GM12872 (cell line): ENCODE results near the gene CARD9.

Source experiments
- CTCF ChIP-seq: IDR thresholded peaks from 3 replicates; pipeline ENCODE4 v1.5.1; 2011; ENCODE audit warnings: low read depth, mild to moderate bottlenecking, low read length, moderate library complexity; ENCODE audit not compliant: insufficient read depth

Gene CARD9

GRCh38 chr9:136338511-136338910, 35.0 kb downstream of the CARD9 start:
- TF ChIP-seq CTCF: no peak

GRCh38 chr9:136337416-136338395, 35.8 kb downstream of the CARD9 start:
- TF ChIP-seq CTCF: no peak

GRCh38 chr9:136336881-136337280, 36.6 kb downstream of the CARD9 start:
- TF ChIP-seq CTCF: no peak

- no peak for TF ChIP-seq CTCF
These were observed 37.2 kb downstream of the CARD9 start for GRCh38 chr9:136336156-136336870.

GRCh38 chr9:136335296-136336155, 37.9 kb downstream of the CARD9 start:
- TF ChIP-seq CTCF: no peak

- TF ChIP-seq CTCF: no peak
These were observed 38.9 kb downstream of the CARD9 start for GRCh38 chr9:136334541-136334940.
